RCC 7860 (cell line): Measurements from ENCODE around the gene RBM19.
"Not testable (repeated sequence)": the region's sequence is repeated elsewhere in the genome, so short reads cannot be mapped to it uniquely, and the experiment has no call there.

Experiments used
- DNase-seq: peaks from one replicate; pipeline ENCODE4 v3.0.0-alpha.2; 2015; ENCODE audit warnings: low spot score
- FAIRE-seq: peaks from 2 replicates; lab custom pipeline; 2012; peaks lifted over from hg19 to GRCh38; lab: Jason Lieb, UNC

Gene RBM19

GRCh38 chr12:113906411-113907200 lies 59.5 kb downstream of the RBM19 start:
- DNase-seq (no peak), FAIRE-seq (no peak)

DNA sequence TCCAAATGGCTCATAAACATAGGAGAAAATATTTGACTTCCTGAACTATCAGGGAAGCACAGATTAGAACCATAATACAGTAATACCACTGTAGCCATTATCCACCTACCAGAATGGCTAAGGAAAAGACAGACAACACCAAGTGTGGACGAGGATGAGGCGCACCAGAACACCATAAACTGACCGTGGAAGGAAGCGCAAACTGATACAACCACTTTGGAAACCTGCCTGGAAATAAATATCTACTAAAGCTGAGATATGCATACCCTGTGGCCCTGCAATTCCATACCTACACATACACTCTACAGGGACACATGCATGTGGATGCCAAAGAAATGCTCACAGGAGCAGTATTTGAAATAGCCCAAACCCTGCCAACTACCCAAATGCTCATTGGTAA lies 60.3 kb downstream of the RBM19 start:
- FAIRE-seq, result no peak

DNA sequence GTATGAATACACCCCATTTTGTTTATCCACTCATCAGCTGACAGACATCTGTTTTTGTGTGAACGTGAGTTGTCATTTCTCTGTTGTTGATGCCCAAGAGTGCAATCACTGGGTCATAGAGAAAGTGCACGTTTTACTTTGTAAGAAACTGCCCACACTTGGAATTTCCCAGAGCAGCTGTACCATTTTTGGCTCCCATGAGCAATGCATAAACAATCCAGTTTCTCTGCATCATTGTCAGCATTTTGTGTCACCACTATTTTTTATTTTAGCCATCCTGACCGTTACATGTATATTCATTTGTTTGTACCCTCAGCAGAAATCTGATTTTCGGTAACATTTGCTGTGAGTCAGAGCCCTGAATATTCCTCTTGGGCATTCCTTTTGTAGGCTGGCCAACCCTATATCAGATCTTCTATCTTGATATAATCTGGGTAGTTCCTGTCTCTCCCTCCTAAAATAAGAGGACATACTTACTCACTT lies 62.7 kb downstream of the RBM19 start:
- FAIRE-seq, result no peak
- DNase-seq, result no peak

More for the DNA sequence above, 60.3 kb downstream of the RBM19 start:
- no peak for DNase-seq

GRCh38 chr12:113901319-113901718 lies 64.8 kb downstream of the RBM19 start:
- not testable (repeated sequence) for FAIRE-seq, DNase-seq

- no peak for DNase-seq
- FAIRE-seq, result no peak
Observed at GRCh38 chr12:113900716-113901115, 65.4 kb downstream of the RBM19 start.

DNA sequence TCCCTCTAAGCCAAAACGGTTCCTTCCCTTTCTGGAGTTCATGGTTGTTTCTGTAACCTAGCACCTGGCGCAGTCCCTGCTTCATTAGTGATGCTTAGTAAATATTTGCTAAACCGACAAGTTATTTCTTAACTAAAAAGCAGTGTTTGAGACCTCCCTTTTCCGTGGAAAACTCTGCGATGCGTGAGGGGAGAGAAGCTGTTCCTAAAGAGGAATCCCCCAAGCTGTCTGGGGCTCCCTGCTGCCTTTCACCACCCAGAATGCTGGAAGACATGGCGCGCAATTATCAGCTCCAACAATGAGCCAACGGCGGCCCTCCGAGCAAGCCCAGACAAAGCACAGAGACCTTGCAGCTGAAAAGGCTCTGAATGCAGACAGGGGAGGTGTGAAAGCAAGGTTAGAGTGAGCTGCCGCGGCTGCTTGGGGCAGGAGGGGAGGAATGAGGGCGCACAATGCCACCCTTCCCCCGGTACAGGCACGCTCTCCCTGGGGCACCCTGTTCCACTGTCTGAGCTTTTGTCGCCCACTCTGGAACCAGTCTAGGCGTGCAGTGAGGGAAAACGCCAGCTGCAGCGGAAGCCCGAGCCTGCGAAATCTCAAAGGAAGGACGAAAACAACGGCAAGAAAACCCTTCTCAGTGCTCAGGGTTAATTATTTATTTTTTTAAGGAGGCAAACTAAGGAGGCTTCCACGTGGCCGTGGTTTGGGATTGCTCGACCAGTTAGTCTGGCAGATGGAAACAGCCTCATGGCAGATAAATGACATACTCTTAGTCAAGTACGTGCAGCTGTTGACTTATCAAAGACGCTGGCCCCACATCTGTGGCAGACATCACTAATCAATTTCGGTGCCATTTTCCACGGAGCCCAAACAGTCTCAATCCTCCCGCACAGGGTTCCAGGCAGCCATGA lies 66.3 kb downstream of the RBM19 start:
- FAIRE-seq, result no peak
- no peak for DNase-seq

- no peak for FAIRE-seq
- DNase-seq, result no peak
Observed at GRCh38 chr12:113899042-113899560, 67.0 kb downstream of the RBM19 start.

GRCh38 chr12:113898466-113898865 lies 67.7 kb downstream of the RBM19 start:
- no peak for FAIRE-seq
- no peak for DNase-seq

- DNase-seq (no peak), FAIRE-seq (no peak)
Observed at GRCh38 chr12:113897406-113897805, 68.7 kb downstream of the RBM19 start.

DNA sequence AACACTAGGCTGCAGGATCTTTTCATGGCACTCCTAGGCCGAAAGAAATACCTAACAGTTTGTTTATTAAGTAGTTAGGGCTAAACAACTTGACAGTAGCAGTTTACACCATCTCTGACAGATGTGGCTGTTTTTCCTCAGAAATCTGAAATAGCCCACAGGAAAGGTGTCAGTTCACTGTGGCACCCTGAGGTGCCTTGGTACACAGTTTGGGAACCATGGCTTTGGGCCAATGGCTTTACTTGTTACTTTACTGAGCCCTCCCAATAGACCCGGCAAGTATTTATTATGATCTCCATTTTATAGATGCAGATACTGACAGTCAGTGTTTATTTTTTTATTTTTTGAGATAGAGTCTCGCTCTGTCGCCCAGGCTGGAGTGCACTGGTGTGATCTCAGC lies 69.3 kb downstream of the RBM19 start:
- no peak for FAIRE-seq
- no peak for DNase-seq

- FAIRE-seq (no peak), DNase-seq (no peak)
Observed at GRCh38 chr12:113896194-113896593, 69.9 kb downstream of the RBM19 start.

DNA sequence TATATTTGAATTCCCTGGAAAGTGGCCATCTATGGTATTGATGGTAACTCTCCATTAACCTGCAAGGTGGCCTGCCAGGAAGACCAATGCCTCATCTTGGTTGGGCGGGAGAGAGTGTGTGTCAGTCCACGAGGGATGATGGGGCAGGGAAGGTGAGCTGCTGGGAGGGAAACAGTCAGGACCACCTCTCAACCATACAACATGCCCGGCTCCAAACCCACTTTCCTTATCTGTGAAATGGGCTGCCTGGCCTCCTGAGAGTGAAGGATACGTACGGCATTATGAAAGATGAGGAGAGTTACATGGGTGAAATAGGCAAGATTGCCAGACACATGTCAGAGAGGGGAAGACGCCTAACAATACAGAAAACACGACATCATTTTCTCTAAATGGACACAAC lies 70.9 kb downstream of the RBM19 start:
- no peak for DNase-seq
- no peak for FAIRE-seq

DNA sequence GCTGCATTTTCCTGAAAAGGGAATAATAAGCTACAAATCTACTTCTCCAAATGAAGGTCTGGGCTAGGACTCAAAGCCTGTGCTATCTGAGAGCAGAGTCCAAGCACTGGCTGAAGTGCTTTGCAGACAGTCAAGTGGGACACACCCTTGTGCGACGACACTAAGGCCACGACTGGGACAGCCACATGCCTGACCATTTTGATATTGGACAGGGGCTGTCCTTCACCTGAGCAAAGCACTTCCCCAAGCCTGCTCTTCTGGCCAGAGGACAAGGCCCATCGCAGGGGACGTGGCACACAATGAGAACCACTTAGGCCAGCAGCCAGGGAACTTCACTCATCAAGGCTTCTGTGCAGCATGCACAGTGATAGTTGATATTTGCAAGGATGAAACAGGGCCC lies 71.4 kb downstream of the RBM19 start:
- FAIRE-seq (no peak), DNase-seq (no peak)

GRCh38 chr12:113893221-113893620 lies 72.9 kb downstream of the RBM19 start:
- FAIRE-seq (no peak), DNase-seq (no peak)

GRCh38 chr12:113892556-113892955 lies 73.6 kb downstream of the RBM19 start:
- no peak for DNase-seq
- FAIRE-seq, result no peak

DNA sequence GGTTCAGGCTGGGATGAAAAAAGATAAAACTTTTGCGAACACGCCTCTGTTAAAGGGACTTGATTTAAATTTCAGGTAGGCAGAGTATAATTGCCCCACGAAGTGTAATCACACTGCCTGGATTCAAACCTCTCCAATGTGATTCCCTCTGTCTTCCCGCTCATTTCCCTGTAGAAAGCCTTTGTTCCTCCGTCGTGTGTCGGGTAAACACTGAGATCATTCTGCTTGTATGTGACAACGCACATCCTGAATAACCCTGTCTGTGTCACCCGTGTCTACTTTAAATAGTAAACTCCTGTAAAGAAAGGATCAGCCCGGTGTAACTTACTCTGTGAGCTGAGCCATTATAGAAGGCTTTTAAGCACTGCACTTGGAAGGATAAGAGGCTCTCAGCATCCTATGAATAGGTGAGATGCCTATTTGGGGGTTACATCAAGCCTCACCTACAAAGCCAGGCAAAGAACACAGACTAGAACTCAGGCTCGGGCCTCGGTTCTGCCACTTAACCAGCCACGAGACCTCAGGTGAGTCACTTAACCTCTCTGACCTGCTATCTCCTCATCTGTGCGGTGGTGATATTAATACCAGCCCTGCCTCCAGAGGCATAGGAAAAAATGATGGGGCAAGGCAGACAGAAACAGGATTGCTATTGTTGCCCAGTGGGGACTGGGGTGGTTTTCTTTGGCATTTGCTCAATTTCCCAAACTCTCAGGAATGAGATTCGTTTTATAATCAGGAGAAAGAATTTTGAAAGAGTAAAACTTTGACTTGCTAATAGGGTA lies 74.2 kb downstream of the RBM19 start:
- DNase-seq (no peak), FAIRE-seq (no peak)

DNA sequence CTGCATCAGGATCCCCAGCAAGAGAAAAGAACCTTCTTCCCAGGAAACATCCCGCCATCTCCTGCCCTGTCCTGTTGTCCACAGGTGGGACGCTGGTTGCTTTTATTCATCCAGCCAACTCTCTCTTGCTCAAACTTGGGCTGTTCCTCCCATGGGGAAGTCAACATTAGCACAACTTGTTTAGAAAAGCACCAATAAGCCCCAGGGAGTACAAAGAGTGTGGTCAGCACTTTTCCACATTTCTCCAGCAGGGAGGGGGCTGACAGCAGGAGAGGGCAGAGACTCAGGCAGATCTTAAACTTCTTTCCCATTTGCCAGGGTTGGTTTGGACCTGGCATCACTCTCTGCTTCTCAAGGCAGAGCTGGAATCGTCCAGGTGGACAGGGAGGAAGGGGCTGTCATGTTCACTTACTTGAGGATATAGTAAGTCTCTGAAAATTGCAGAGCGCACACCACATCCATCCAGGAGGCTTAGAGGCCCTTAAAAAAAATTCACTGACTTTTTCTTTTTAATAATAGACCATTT lies 74.9 kb downstream of the RBM19 start:
- DNase-seq, result no peak
- no peak for FAIRE-seq

GRCh38 chr12:113889891-113890581 lies 76.1 kb downstream of the RBM19 start:
- no peak for DNase-seq
- FAIRE-seq, result no peak

GRCh38 chr12:113889076-113889475 lies 77.0 kb downstream of the RBM19 start:
- no peak for FAIRE-seq

DNA sequence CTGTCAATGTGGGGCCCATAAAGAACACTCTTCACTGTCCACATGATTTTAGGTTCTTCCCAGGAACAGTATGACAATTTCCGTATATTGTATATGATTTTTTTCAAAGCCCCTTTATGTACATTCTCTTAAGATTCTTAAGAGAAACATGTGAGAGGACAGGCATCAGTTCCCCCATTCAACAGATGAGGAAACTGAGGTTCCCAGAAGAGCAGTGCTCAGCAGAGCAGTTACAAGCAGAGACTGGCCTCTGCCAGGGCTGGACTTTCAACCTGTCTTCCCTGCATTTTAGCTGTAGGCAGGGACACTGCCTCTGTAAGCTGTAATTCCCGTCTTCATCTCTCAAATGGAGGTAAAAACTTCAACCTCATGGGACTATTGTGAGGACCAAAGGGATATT lies 77.7 kb downstream of the RBM19 start:
- FAIRE-seq (no peak), DNase-seq (no peak)

More at GRCh38 chr12:113889076-113889475, 77.0 kb downstream of the RBM19 start:
- no peak for DNase-seq
